ENCODE data around the gene F12.

GRCh38 chr5:177387405-177387804, 22.0 kb downstream of the F12 start:
- TF ChIP-seq CTCF (IDR thresholded peaks at IDR 0.05) (no peak), POLR2AphosphoS5 (IDR thresholded peaks at IDR 0.05) (no peak), POLR2A (IDR thresholded peaks at IDR 0.05) (no peak), EP300 (IDR thresholded peaks at IDR 0.05) (no peak)
